ENCODE results near the gene SH3RF3. TPM values are rescaled to one million over a fixed set of nuclear protein-coding genes. Genes with fewer than 3 reads are reported as not detected.

The SH3RF3 gene
- total RNA-seq, 2 donors from 2014 or later, result 1.3 to 5.6 TPM

GRCh38 chr2:109246176-109246575 is 117.2 kb downstream of the SH3RF3 start:
- H3K4me3 ChIP-seq, result no peak overlapping the region
- intact Hi-C loops (cut with DNase I), result no loop called here
- TF ChIP-seq POLR2A (IDR thresholded peaks at IDR 0.05) (no peak), CTCF (IDR thresholded peaks at IDR 0.05) (no peak)
- H3K9me3 ChIP-seq, result no peaks in the 10 kb centered on the region
- DNase-seq (no peak), ATAC-seq (no peak)
- H3K4me1 ChIP-seq, result peaks cover 25% of the 10 kb centered on the region
- H3K36me3 ChIP-seq (replicated peaks in 1 of 2; ENCODE audit: insufficient read depth in 1 of 2, low read depth in 2 of 2), result no peaks in the 10 kb centered on the region
- 86 to 91% methylated on average over 10 of the region's 10 CpGs for WGBS, 2 donors
- H3K27me3 ChIP-seq, result no peaks in the 10 kb centered on the region
- H3K27ac ChIP-seq, result no peak overlapping the region

- H3K4me1 ChIP-seq, result peaks cover 25% of the 10 kb centered on the region
- intact Hi-C loops (cut with DNase I), result no loop called here
- H3K36me3 ChIP-seq (replicated peaks in 1 of 2; ENCODE audit: insufficient read depth in 1 of 2, low read depth in 2 of 2), result no peaks in the 10 kb centered on the region
Observed at GRCh38 chr2:109246616-109247015, 117.6 kb downstream of the SH3RF3 start.

GRCh38 chr2:109247340-109247739 is 118.3 kb downstream of the SH3RF3 start:
- Histone ChIP-seq H3K36me3 (replicated peaks in 1 of 2; ENCODE audit: insufficient read depth in 1 of 2, low read depth in 2 of 2) (no peaks in the 10 kb centered on the region), H3K4me3 (no peak overlapping the region), H3K27me3 (no peaks in the 10 kb centered on the region), H3K9me3 (no peaks in the 10 kb centered on the region), H3K4me1 (peaks cover 21% of the 10 kb centered on the region), H3K27ac (no peak overlapping the region)
- DNase-seq, result no peak
- WGBS, 2 donors, result 44 to 57% methylated on average over 8 of the region's 8 CpGs
- intact Hi-C loops (cut with DNase I), result no loop called here
- no peak for ATAC-seq
- no peak for TF ChIP-seq POLR2A (IDR thresholded peaks at IDR 0.05)
- no peak for TF ChIP-seq CTCF (IDR thresholded peaks at IDR 0.05)

More at GRCh38 chr2:109246616-109247015, 117.6 kb downstream of the SH3RF3 start:
- Histone ChIP-seq H3K27ac (no peak overlapping the region), H3K4me3 (no peak overlapping the region), H3K9me3 (no peaks in the 10 kb centered on the region), H3K27me3 (no peaks in the 10 kb centered on the region)
- DNase-seq (no peak), ATAC-seq (no peak)
- whole genome bisulfite sequencing, 2 donors, result 76 to 90% methylated on average over 3 to 11 of the region's 11 CpGs
- TF ChIP-seq CTCF (IDR thresholded peaks at IDR 0.05), result no peak
- TF ChIP-seq POLR2A (IDR thresholded peaks at IDR 0.05), result no peak

GRCh38 chr2:109247812-109248211 is 118.8 kb downstream of the SH3RF3 start:
- Histone ChIP-seq H3K4me3 (no peak overlapping the region), H3K36me3 (replicated peaks in 1 of 2; ENCODE audit: insufficient read depth in 1 of 2, low read depth in 2 of 2) (no peaks in the 10 kb centered on the region), H3K27ac (no peak overlapping the region), H3K9me3 (no peaks in the 10 kb centered on the region), H3K27me3 (no peaks in the 10 kb centered on the region), H3K4me1 (peaks cover 18% of the 10 kb centered on the region)
- intact Hi-C loops (cut with DNase I), result no loop called here
- no peak for ATAC-seq
- WGBS, 2 donors, result 59 to 64% methylated on average over 3 of the region's 3 CpGs
- no peak for DNase-seq
- TF ChIP-seq CTCF (IDR thresholded peaks at IDR 0.05), result no peak
- no peak for TF ChIP-seq POLR2A (IDR thresholded peaks at IDR 0.05)

- ATAC-seq (no peak), DNase-seq (no peak)
- no peak for TF ChIP-seq CTCF (IDR thresholded peaks at IDR 0.05)
- no peak for TF ChIP-seq POLR2A (IDR thresholded peaks at IDR 0.05)
- Histone ChIP-seq H3K4me1 (peaks cover 10% of the 10 kb centered on the region), H3K9me3 (no peaks in the 10 kb centered on the region), H3K36me3 (replicated peaks in 1 of 2; ENCODE audit: insufficient read depth in 1 of 2, low read depth in 2 of 2) (no peaks in the 10 kb centered on the region), H3K4me3 (no peak overlapping the region), H3K27ac (no peak overlapping the region), H3K27me3 (no peaks in the 10 kb centered on the region)
- intact Hi-C loops (cut with DNase I), result no loop called here
- WGBS, 2 donors, result 73 to 87% methylated on average over 2 of the region's 2 CpGs
Observed at GRCh38 chr2:109248590-109248989, 119.6 kb downstream of the SH3RF3 start.
